DND-41 (cell line): Measurements from ENCODE around the gene GPN3.

Experiments
- EZH2 ChIP-seq: IDR thresholded peaks from 3 replicates; pipeline ENCODE4 v1.6.1; 2012; ENCODE audit warnings: borderline replicate concordance, low read depth, mild to moderate bottlenecking, moderate library complexity, low read length, inconsistent platforms; ENCODE audit not compliant: severe bottlenecking
- TF ChIP-seq, protein P1 (sequence below): IDR thresholded peaks from 2 replicates; pipeline ENCODE4 v1.5.1; 2012; ENCODE audit warnings: borderline replicate concordance, low read length, moderate library complexity, mild to moderate bottlenecking; ENCODE audit not compliant: poor library complexity, severe bottlenecking; ENCODE audit errors: extremely low read depth

- no peak for TF ChIP-seq EZH2
- TF ChIP-seq, protein P1, sequence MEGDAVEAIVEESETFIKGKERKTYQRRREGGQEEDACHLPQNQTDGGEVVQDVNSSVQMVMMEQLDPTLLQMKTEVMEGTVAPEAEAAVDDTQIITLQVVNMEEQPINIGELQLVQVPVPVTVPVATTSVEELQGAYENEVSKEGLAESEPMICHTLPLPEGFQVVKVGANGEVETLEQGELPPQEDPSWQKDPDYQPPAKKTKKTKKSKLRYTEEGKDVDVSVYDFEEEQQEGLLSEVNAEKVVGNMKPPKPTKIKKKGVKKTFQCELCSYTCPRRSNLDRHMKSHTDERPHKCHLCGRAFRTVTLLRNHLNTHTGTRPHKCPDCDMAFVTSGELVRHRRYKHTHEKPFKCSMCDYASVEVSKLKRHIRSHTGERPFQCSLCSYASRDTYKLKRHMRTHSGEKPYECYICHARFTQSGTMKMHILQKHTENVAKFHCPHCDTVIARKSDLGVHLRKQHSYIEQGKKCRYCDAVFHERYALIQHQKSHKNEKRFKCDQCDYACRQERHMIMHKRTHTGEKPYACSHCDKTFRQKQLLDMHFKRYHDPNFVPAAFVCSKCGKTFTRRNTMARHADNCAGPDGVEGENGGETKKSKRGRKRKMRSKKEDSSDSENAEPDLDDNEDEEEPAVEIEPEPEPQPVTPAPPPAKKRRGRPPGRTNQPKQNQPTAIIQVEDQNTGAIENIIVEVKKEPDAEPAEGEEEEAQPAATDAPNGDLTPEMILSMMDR, result no peak
Observed at GRCh38 chr12:110498984-110499706, 31.1 kb upstream of the GPN3 start.
